IMR-90 (cell line): ENCODE results near the gene TMTC1. TPM values are rescaled to one million over a fixed set of nuclear protein-coding genes. Genes with fewer than 3 reads are reported as not detected.

Source experiments
- ATAC-seq: fragments of 200-7000 bp; cut with Tn5 transposase; 2 replicates; pipeline ENCODE4 v1.9.1; 2020; ENCODE audit warnings: low read depth, mild to moderate bottlenecking, moderate library complexity
- BruUV-seq: library from RNA; stranded (reverse); fragments of 400-500 nt; replicated peaks from 2 replicates; lab custom pipeline; 2021; lab: Mats Ljungman, UMichigan
- CTCF ChIA-PET: fragments of 300-600 bp; formaldehyde crosslinking; extraction: SDS; loops from one replicate; lab custom pipeline; 2021; ENCODE audit warnings: antibody characterized with exemption; lab: Yijun Ruan, JAX
- POLR2A ChIA-PET: fragments of 300-600 bp; sonication (Branson Sonifier 250); formaldehyde crosslinking; loops from one replicate; lab custom pipeline; 2022; ENCODE audit warnings: antibody characterized with exemption; ENCODE audit not compliant: unreplicated experiment; lab: Charles Lee
- DNase-seq: peaks from one replicate; pipeline ENCODE4 v3.0.0; 2013
- H2AFZ ChIP-seq: replicated peaks from 2 replicates; pipeline ENCODE3; 2013; ENCODE audit warnings: low read length, mild to moderate bottlenecking; ENCODE audit not compliant: poor library complexity
- H2AK5ac ChIP-seq: 2 replicates; pipeline ENCODE4 v1.6.1; 2013; ENCODE audit warnings: low read depth, low read length, inconsistent platforms
- H2AK9ac ChIP-seq: replicated peaks from 2 replicates; pipeline ENCODE3; 2013; ENCODE audit warnings: mild to moderate bottlenecking, low read depth, low read length, moderate library complexity; ENCODE audit not compliant: poor library complexity
- H2BK120ac ChIP-seq: 2 replicates; pipeline ENCODE4 v1.6.1; 2013; ENCODE audit warnings: low read depth, low read length, inconsistent platforms
- H2BK15ac ChIP-seq: 3 replicates; pipeline ENCODE4 v1.6.1; 2013; ENCODE audit warnings: low read depth, low read length, inconsistent platforms
- H2BK20ac ChIP-seq: 2 replicates; pipeline ENCODE4 v1.6.1; 2013; ENCODE audit warnings: low read depth, mild to moderate bottlenecking, inconsistent platforms, low read length, moderate library complexity
- H2BK5ac ChIP-seq: 2 replicates; pipeline ENCODE4 v1.6.1; 2013; ENCODE audit warnings: mild to moderate bottlenecking, low read depth, low read length, inconsistent platforms; ENCODE audit not compliant: poor library complexity, severe bottlenecking
- H3K14ac ChIP-seq: replicated peaks from 2 replicates; pipeline ENCODE4 v1.6.1; 2013; ENCODE audit warnings: low read depth, low read length, inconsistent platforms
- H3K18ac ChIP-seq: 2 replicates; pipeline ENCODE4 v1.6.1; 2013; ENCODE audit warnings: low read depth, low read length, control low read depth
- H3K23ac ChIP-seq: 2 replicates; pipeline ENCODE4 v1.6.1; 2013; ENCODE audit warnings: low read depth, low read length, inconsistent platforms
- H3K27ac ChIP-seq: 2 replicates; pipeline ENCODE4 v1.5.1; 2013; ENCODE audit warnings: mild to moderate bottlenecking, control low read depth, low read length; ENCODE audit not compliant: insufficient read depth
- H3K27me3 ChIP-seq: 2 replicates; pipeline ENCODE4 v1.6.1; 2013; ENCODE audit warnings: low read length; ENCODE audit not compliant: control insufficient read depth, insufficient read depth
- H3K36me3 ChIP-seq: 2 replicates; pipeline ENCODE4 v1.6.1; 2013; ENCODE audit warnings: low read length, mixed read lengths; ENCODE audit not compliant: control insufficient read depth, insufficient read depth
- H3K4ac ChIP-seq: 2 replicates; pipeline ENCODE4 v1.6.1; 2013; ENCODE audit warnings: low read depth, low read length, inconsistent platforms
- H3K4me1 ChIP-seq: 2 replicates; pipeline ENCODE4 v1.6.1; 2013; ENCODE audit warnings: low read length, mixed read lengths; ENCODE audit not compliant: control insufficient read depth, insufficient read depth
- H3K4me2 ChIP-seq: 2 replicates; pipeline ENCODE4 v1.6.1; 2013; ENCODE audit warnings: low read depth, mild to moderate bottlenecking, control low read depth, low read length, moderate library complexity
- H3K4me3 ChIP-seq: 2 replicates; pipeline ENCODE4 v1.5.1; 2013; ENCODE audit warnings: low read depth, mild to moderate bottlenecking, control low read depth, low read length, moderate library complexity; ENCODE audit not compliant: insufficient read depth
- H3K56ac ChIP-seq: 2 replicates; pipeline ENCODE4 v1.6.1; 2013; ENCODE audit warnings: low read length, inconsistent platforms; ENCODE audit not compliant: insufficient read depth; ENCODE audit errors: extremely low read depth
- H3K79me1 ChIP-seq, 2 experiments: 2 replicates each; pipeline ENCODE4 v1.6.1; 2013; ENCODE audit warnings: low read length in 2 of 2, inconsistent platforms in 1 of 2, low read depth in 1 of 2
- H3K9ac ChIP-seq: 2 replicates; pipeline ENCODE4 v1.6.1; 2013; ENCODE audit warnings: low read depth, low read length, control low read depth
- H3K9me1 ChIP-seq: 2 replicates; pipeline ENCODE4 v1.6.1; 2013; ENCODE audit warnings: low read length, inconsistent platforms; ENCODE audit not compliant: insufficient read depth
- H3K9me3 ChIP-seq: 2 replicates; pipeline ENCODE4 v1.6.1; 2013; ENCODE audit warnings: low read length; ENCODE audit not compliant: control insufficient read depth, insufficient read depth
- H4K20me1 ChIP-seq: 2 replicates; pipeline ENCODE4 v1.6.1; 2013; ENCODE audit warnings: low read length, inconsistent platforms; ENCODE audit not compliant: insufficient read depth
- H4K5ac ChIP-seq: 2 replicates; pipeline ENCODE4 v1.6.1; 2013; ENCODE audit warnings: mild to moderate bottlenecking, low read depth, low read length, control low read depth
- H4K8ac ChIP-seq, 2 experiments: 2 replicates each; pipeline ENCODE4 v1.6.1; 2013; ENCODE audit warnings: low read depth in 2 of 2, low read length in 2 of 2, control low read depth in 1 of 2, inconsistent platforms in 1 of 2
- H4K91ac ChIP-seq: 2 replicates; pipeline ENCODE4 v1.6.1; 2013; ENCODE audit warnings: low read depth, low read length, inconsistent platforms; ENCODE audit not compliant: insufficient read depth
- BHLHE40 ChIP-seq: fragments of 150-350 bp; IDR thresholded peaks from 2 replicates; pipeline ENCODE4 v1.6.1; 2016; ENCODE audit warnings: mild to moderate bottlenecking, low read depth, low read length
- FOS ChIP-seq: fragments of 150-350 bp; IDR thresholded peaks from 2 replicates; pipeline ENCODE4 v1.6.1; 2016; ENCODE audit warnings: low read depth, low read length
- MAFK ChIP-seq: IDR thresholded peaks from 2 replicates; pipeline ENCODE4 v1.6.1; 2012; ENCODE audit warnings: low read depth, low read length, improper control_type of control experiment
- POLR2A ChIP-seq: IDR thresholded peaks from 2 replicates; pipeline ENCODE4 v1.6.1; 2012; ENCODE audit warnings: mild to moderate bottlenecking, low read depth, low read length
- whole genome bisulfite sequencing, 2 experiments: methylation state at CpG; one replicate each; pipeline versions ENCODE4 v1.1.5 to v1.1.7; 2013; ENCODE audit warnings: missing lambda C conversion rate in 2 of 2; ENCODE audit not compliant: insufficient read length in 1 of 2; ENCODE audit errors: extremely low coverage in 2 of 2; 5-methylcytosine and 5-hydroxymethylcytosine counted together
- dilution Hi-C: fragments of 300-500 bp; cut with HindIII; formaldehyde crosslinking; loops from one replicate; pipeline ENCODE4 v1.14.3; 2018; ENCODE audit warnings: low sequenced_read_pairs; ENCODE audit not compliant: unreplicated experiment
- in situ Hi-C: fragments of 300-500 bp; cut with MboI; formaldehyde crosslinking; loops from 3 replicates; pipeline ENCODE4 v1.14.3; 2019; ENCODE audit warnings: low sequenced_read_pairs, inconsistent platforms, mixed read lengths
- intact Hi-C: fragments of 100-400 bp; cut with micrococcal nuclease; formaldehyde crosslinking; loops from 2 replicates; pipeline ENCODE4 v1.10.0; 2022
- polyA plus RNA-seq, 3 experiments: library from polyadenylated mRNA; depleted of rRNA; stranded (reverse); fragments of >200 nt; gene quantifications; 2 replicates each; pipeline ENCODE4 v1.2.3, GENCODE V29; 2012; ENCODE audit warnings: low replicate concordance in 1 of 3
- total RNA-seq: library from RNA; depleted of rRNA; stranded (reverse); fragments of >200 nt; gene quantifications from 2 replicates; pipeline ENCODE4 v1.2.3, GENCODE V29; 2012

The TMTC1 gene
- total and polyA plus RNA-seq, 2 of the 4 experiments (the other 2 are of a cell fraction) = 12.5 to 36.4 TPM

DNA sequence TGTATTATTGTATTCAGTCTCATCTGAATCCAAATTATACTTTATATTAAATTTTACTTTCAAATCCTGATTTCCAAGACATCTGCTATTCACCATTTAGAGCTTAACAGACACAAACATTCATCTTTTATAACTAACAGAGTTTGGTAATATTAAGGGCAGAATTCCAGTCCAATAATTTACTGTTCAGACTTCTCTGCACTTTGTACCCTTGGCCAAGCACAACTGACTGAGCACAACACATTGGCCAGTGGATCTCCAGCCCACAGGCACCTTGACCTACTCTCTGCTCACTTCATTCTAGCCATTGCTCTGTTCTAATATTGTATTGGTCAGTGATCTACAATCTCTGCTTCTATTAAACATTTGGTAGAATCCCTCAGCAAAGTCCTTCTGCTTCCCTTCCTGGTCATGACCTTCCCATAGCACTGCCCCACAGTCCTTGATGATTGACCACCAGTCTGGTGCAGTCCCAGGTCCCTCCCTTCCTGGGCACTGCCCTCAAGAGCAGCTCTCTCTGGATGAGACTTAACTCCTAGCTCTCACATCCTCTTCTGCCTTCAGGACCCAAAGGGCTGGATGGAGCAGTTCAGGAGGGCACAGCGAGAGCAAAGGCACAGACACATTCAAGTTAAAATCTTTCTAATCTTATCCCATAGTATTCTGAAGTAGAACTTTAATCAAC is 188.5 kb downstream of the TMTC1 start:
- H4K20me1 ChIP-seq = no peaks in the 10 kb centered on the region

More for the DNA sequence above, 188.5 kb downstream of the TMTC1 start:
- intact Hi-C loops (no loop called here), in situ Hi-C loops (no loop called here), dilution Hi-C loops (no loop called here)
- Histone ChIP-seq H2BK5ac (no peak overlapping the region), H4K91ac (no peak overlapping the region), H4K5ac (no peak overlapping the region), H3K36me3 (peaks cover 3% of the 10 kb centered on the region), H3K56ac (no peak overlapping the region), H4K8ac (no peak overlapping the region), H3K4ac (no peak overlapping the region), H3K23ac (no peak overlapping the region), H3K18ac (no peak overlapping the region), H3K4me3 (no peak overlapping the region), H3K9me3 (no peaks in the 10 kb centered on the region), H3K4me1 (peaks cover 5% of the 10 kb centered on the region), H2AK5ac (no peak overlapping the region), H2BK15ac (no peak overlapping the region), H3K9me1 (no peaks in the 10 kb centered on the region), H3K27me3 (no peaks in the 10 kb centered on the region), H3K9ac (no peak overlapping the region), H2AFZ (no peak overlapping the region), H2BK20ac (no peak overlapping the region), H3K79me1 (0 out of 4 replicates have a peak, but pooled peaks cover 0 to 4% of the 10 kb centered on the region in 2 experiments), H3K14ac (no peak overlapping the region), H3K4me2 (no peak overlapping the region), H2BK120ac (no peak overlapping the region), H2AK9ac (no peak overlapping the region), H3K27ac (no peak overlapping the region)
- no TSS peak for BruUV-seq
- no peak for TF ChIP-seq POLR2A
- no peak for TF ChIP-seq MAFK
- no peak for TF ChIP-seq FOS
- TF ChIP-seq BHLHE40 = no peak
- no peak for ATAC-seq
- CTCF ChIA-PET = no interaction called here
- POLR2A ChIA-PET = no interaction called here
- no CpG with 5 or more reads among the region's 1 CpG for WGBS, 2 experiments
- no peak for DNase-seq
